H9 (cell line): ENCODE data around the gene WT1. TPM values are rescaled to one million over a fixed set of nuclear protein-coding genes. Genes with fewer than 3 reads are reported as not detected.

Source experiments
- DNase-seq: peaks from one replicate; pipeline ENCODE4 v3.0.0-alpha.2; 2017
- H2AFZ ChIP-seq: one replicate; pipeline ENCODE4 v1.6.1; 2013; ENCODE audit warnings: mild to moderate bottlenecking, low read length, control low read depth, moderate library complexity
- H2AK5ac ChIP-seq: 2 replicates; pipeline ENCODE4 v1.6.1; 2013; ENCODE audit warnings: low read length, control low read depth, mixed read lengths; ENCODE audit not compliant: insufficient read length
- H2BK120ac ChIP-seq: one replicate; pipeline ENCODE4 v1.6.1; 2013; ENCODE audit warnings: low read depth, mild to moderate bottlenecking, low read length, control low read depth, inconsistent platforms; ENCODE audit not compliant: poor library complexity, severe bottlenecking
- H2BK12ac ChIP-seq: 2 replicates; pipeline ENCODE4 v1.6.1; 2013; ENCODE audit warnings: low read length, control low read depth, mixed read lengths, low read depth; ENCODE audit not compliant: insufficient read length
- H2BK15ac ChIP-seq: 2 replicates; pipeline ENCODE4 v1.6.1; 2013; ENCODE audit warnings: low read depth, low read length, control low read depth
- H2BK20ac ChIP-seq: one replicate; pipeline ENCODE4 v1.6.1; 2013; ENCODE audit warnings: low read depth, mild to moderate bottlenecking, low read length, control low read depth, inconsistent platforms; ENCODE audit not compliant: poor library complexity, severe bottlenecking
- H2BK5ac ChIP-seq: 2 replicates; pipeline ENCODE4 v1.6.1; 2013; ENCODE audit warnings: low read length, control low read depth, mixed read lengths; ENCODE audit not compliant: insufficient read length
- H3K14ac ChIP-seq: 2 replicates; pipeline ENCODE4 v1.6.1; 2013; ENCODE audit warnings: low read length, control low read depth; ENCODE audit not compliant: insufficient read depth
- H3K18ac ChIP-seq: 2 replicates; pipeline ENCODE4 v1.6.1; 2013; ENCODE audit warnings: low read depth, mild to moderate bottlenecking, mixed read lengths, low read length, control low read depth; ENCODE audit not compliant: insufficient read length
- H3K23ac ChIP-seq: 2 replicates; pipeline ENCODE4 v1.6.1; 2013; ENCODE audit warnings: low read length, control low read depth, mixed read lengths, low read depth; ENCODE audit not compliant: insufficient read length
- H3K23me2 ChIP-seq: 2 replicates; pipeline ENCODE4 v1.6.1; 2013; ENCODE audit warnings: low read depth, mild to moderate bottlenecking, mixed read lengths, low read length, control low read depth; ENCODE audit not compliant: insufficient read length, poor library complexity, severe bottlenecking
- H3K27ac ChIP-seq: 2 replicates; pipeline ENCODE4 v1.5.1; 2013; ENCODE audit warnings: low read length, control low read depth, mixed read lengths, low read depth; ENCODE audit not compliant: insufficient read length
- H3K27me3 ChIP-seq: 2 replicates; pipeline ENCODE4 v1.6.1; 2013; ENCODE audit warnings: low read length, control low read depth, inconsistent platforms; ENCODE audit not compliant: insufficient read depth
- H3K4ac ChIP-seq: 2 replicates; pipeline ENCODE4 v1.6.1; 2013; ENCODE audit warnings: low read depth, mild to moderate bottlenecking, control low read depth, inconsistent platforms, low read length, moderate library complexity
- H3K4me1 ChIP-seq: 2 replicates; pipeline ENCODE4 v1.6.1; 2013; ENCODE audit warnings: low read length, control low read depth, inconsistent platforms; ENCODE audit not compliant: insufficient read depth
- H3K4me2 ChIP-seq: 2 replicates; pipeline ENCODE4 v1.6.1; 2013; ENCODE audit warnings: low read length, control low read depth, mixed read lengths; ENCODE audit not compliant: insufficient read length, insufficient read depth
- H3K56ac ChIP-seq: 2 replicates; pipeline ENCODE4 v1.6.1; 2013; ENCODE audit warnings: low read depth, mild to moderate bottlenecking, mixed read lengths, low read length, control low read depth; ENCODE audit not compliant: insufficient read length
- H3K79me1 ChIP-seq: 2 replicates; pipeline ENCODE4 v1.6.1; 2013; ENCODE audit warnings: low read depth, mild to moderate bottlenecking, moderate library complexity, low read length, control low read depth, inconsistent platforms; ENCODE audit not compliant: insufficient read depth, poor library complexity, severe bottlenecking
- H3K79me2 ChIP-seq: 2 replicates; pipeline ENCODE4 v1.6.1; 2013; ENCODE audit warnings: low read length, control low read depth, inconsistent platforms; ENCODE audit not compliant: insufficient read depth
- H3K9ac ChIP-seq: 2 replicates; pipeline ENCODE4 v1.6.1; 2013; ENCODE audit warnings: low read length, control low read depth, mixed read lengths; ENCODE audit not compliant: insufficient read length; ENCODE audit errors: extremely low read depth
- H3K9me3 ChIP-seq: one replicate; pipeline ENCODE4 v1.6.1; 2013; ENCODE audit warnings: low read depth, low read length, inconsistent platforms; ENCODE audit not compliant: control insufficient read depth
- H3T11ph ChIP-seq: one replicate; pipeline ENCODE4 v1.6.1; 2013; ENCODE audit warnings: mild to moderate bottlenecking, low read length, control low read depth, inconsistent platforms
- H4K20me1 ChIP-seq: one replicate; pipeline ENCODE4 v1.6.1; 2013; ENCODE audit not compliant: control insufficient read depth, insufficient read length, insufficient read depth
- H4K5ac ChIP-seq: 2 replicates; pipeline ENCODE4 v1.6.1; 2013; ENCODE audit warnings: low read depth, mild to moderate bottlenecking, mixed read lengths, low read length, control low read depth; ENCODE audit not compliant: insufficient read length
- H4K8ac ChIP-seq: replicated peaks from 2 replicates; pipeline ENCODE4 v1.6.1; 2013; ENCODE audit warnings: low read length, control low read depth, mixed read lengths, low read depth; ENCODE audit not compliant: insufficient read length
- H4K91ac ChIP-seq: 2 replicates; pipeline ENCODE4 v1.6.1; 2013; ENCODE audit warnings: low read depth, mild to moderate bottlenecking, moderate library complexity, mixed read lengths, low read length, control low read depth; ENCODE audit not compliant: insufficient read length
- H3K27ac Mint-ChIP-seq, 3 experiments: 2 replicates in 2 of 3; 3 replicates in 1 of 3; pipeline ENCODE4 v1.8.0; 2020 to 2021; ENCODE audit warnings: mixed read lengths in 3 of 3, mild to moderate bottlenecking in 1 of 3, moderate library complexity in 1 of 3
- H3K27me3 Mint-ChIP-seq: 2 replicates; pipeline ENCODE4 v1.8.0; 2021; ENCODE audit warnings: low read depth, mild to moderate bottlenecking, moderate library complexity, mixed read lengths
- H3K36me3 Mint-ChIP-seq, 3 experiments: 2 replicates in 2 of 3; 3 replicates in 1 of 3; pipeline ENCODE4 v1.8.0; 2020 to 2021; ENCODE audit warnings: low read depth in 3 of 3, mixed read lengths in 3 of 3; ENCODE audit not compliant: insufficient read depth in 1 of 3
- H3K4me1 Mint-ChIP-seq, 2 experiments: 2 replicates each; pipeline ENCODE4 v1.8.0; 2020; ENCODE audit warnings: mixed read lengths in 2 of 2
- H3K4me3 Mint-ChIP-seq, 2 experiments: 2 replicates in 1 of 2; 3 replicates in 1 of 2; pipeline ENCODE4 v1.8.0; 2020 to 2021; ENCODE audit warnings: mild to moderate bottlenecking in 2 of 2, mixed read lengths in 2 of 2, moderate library complexity in 1 of 2
- H3K9me3 Mint-ChIP-seq, 2 experiments: 2 replicates in 1 of 2; 3 replicates in 1 of 2; pipeline ENCODE4 v1.8.0; 2020; ENCODE audit warnings: mild to moderate bottlenecking in 2 of 2, mixed read lengths in 2 of 2, moderate library complexity in 1 of 2
- CTCF ChIP-seq: fragments of 200-600 bp; sonication (generic); conservative IDR thresholded peaks from 3 replicates; pipeline ENCODE4 v1.8.0; 2021; ENCODE audit warnings: antibody characterized with exemption, mild to moderate bottlenecking
- WGBS: extraction: QIAGEN DNeasy Blood & Tissue Kit; methylation state at CpG from one replicate; pipeline ENCODE4 v1.1.7; 2013; ENCODE audit warnings: missing lambda C conversion rate, low lambda C conversion rate, mixed read lengths; ENCODE audit not compliant: insufficient read length; ENCODE audit errors: extremely low coverage; 5-methylcytosine and 5-hydroxymethylcytosine counted together
- total RNA-seq: library from RNA; stranded (reverse); gene quantifications from 2 replicates; pipeline ENCODE4 v1.2.1, GENCODE V29; 2021

The WT1 gene
- total RNA-seq, 1 experiment from 2014 or later = 0.20 TPM

- H3K27ac ChIP-seq = no peak overlapping the region
- no peak overlapping the region for H3K23ac ChIP-seq
- Mint-ChIP-seq H3K27ac (no peak overlapping the region), H3K36me3 (no peaks in the 10 kb centered on the region; a peak in 1 of 7 replicates), H3K4me1 (no peaks in the 10 kb centered on the region), H3K4me3 (no peak overlapping the region), H3K9me3 (no peaks in the 10 kb centered on the region), H3K27me3 (peaks cover 12% of the 10 kb centered on the region)
- no peak overlapping the region for H2BK5ac ChIP-seq
- H4K20me1 ChIP-seq = no peaks in the 10 kb centered on the region
- no peak overlapping the region for H3K56ac ChIP-seq
- H2BK15ac ChIP-seq = no peak overlapping the region
- no peaks in the 10 kb centered on the region for H3K79me2 ChIP-seq
- no peak overlapping the region for H4K8ac ChIP-seq
- H3K23me2 ChIP-seq = no peaks in the 10 kb centered on the region
- no peak overlapping the region for H3K18ac ChIP-seq
- H2BK12ac ChIP-seq = no peak overlapping the region
- no peak overlapping the region for H3T11ph ChIP-seq
- H3K4me1 ChIP-seq = no peaks in the 10 kb centered on the region
- no peak overlapping the region for H2BK20ac ChIP-seq
- no peak overlapping the region for H4K5ac ChIP-seq
- no peak overlapping the region for H3K4ac ChIP-seq
- WGBS = no CpG with 5 or more reads among the region's 13 CpGs
- no peak overlapping the region for H2BK120ac ChIP-seq
- no peak for DNase-seq
- H2AK5ac ChIP-seq = no peak overlapping the region
- no peak overlapping the region for H3K9ac ChIP-seq
- no peak overlapping the region for H4K91ac ChIP-seq
- H3K79me1 ChIP-seq = no peaks in the 10 kb centered on the region
- H3K27me3 ChIP-seq = no peaks in the 10 kb centered on the region
- no peak overlapping the region for H3K14ac ChIP-seq
- no peaks in the 10 kb centered on the region for H3K9me3 ChIP-seq
- no peak for TF ChIP-seq CTCF
- H2AFZ ChIP-seq = no peak overlapping the region
- H3K4me2 ChIP-seq = no peak overlapping the region
These were observed 76.6 kb downstream of the WT1 start for GRCh38 chr11:32358729-32359128.
